ES-I3 (cell line): ENCODE measurements around the gene RBL1.
"Not testable (repeated sequence)": the region's sequence is repeated elsewhere in the genome, so short reads cannot be mapped to it uniquely, and the experiment has no call there.

ENCODE experiments used
- H3K36me3 ChIP-seq: 2 replicates; pipeline ENCODE4 v1.6.1; 2013; ENCODE audit warnings: mild to moderate bottlenecking, low read length, control low read depth, moderate library complexity; ENCODE audit not compliant: insufficient read depth
- H3K4me1 ChIP-seq: 2 replicates; pipeline ENCODE4 v1.6.1; 2013; ENCODE audit warnings: mild to moderate bottlenecking, control low read depth, low read length; ENCODE audit not compliant: insufficient read depth
- H3K9ac ChIP-seq: 2 replicates; pipeline ENCODE4 v1.6.1; 2013; ENCODE audit warnings: low read depth, mild to moderate bottlenecking, low read length, moderate library complexity
- H3K9me3 ChIP-seq: 2 replicates; pipeline ENCODE4 v1.6.1; 2013; ENCODE audit warnings: mild to moderate bottlenecking, low read length, moderate library complexity; ENCODE audit not compliant: control insufficient read depth, insufficient read depth

RBL1 gene

DNA sequence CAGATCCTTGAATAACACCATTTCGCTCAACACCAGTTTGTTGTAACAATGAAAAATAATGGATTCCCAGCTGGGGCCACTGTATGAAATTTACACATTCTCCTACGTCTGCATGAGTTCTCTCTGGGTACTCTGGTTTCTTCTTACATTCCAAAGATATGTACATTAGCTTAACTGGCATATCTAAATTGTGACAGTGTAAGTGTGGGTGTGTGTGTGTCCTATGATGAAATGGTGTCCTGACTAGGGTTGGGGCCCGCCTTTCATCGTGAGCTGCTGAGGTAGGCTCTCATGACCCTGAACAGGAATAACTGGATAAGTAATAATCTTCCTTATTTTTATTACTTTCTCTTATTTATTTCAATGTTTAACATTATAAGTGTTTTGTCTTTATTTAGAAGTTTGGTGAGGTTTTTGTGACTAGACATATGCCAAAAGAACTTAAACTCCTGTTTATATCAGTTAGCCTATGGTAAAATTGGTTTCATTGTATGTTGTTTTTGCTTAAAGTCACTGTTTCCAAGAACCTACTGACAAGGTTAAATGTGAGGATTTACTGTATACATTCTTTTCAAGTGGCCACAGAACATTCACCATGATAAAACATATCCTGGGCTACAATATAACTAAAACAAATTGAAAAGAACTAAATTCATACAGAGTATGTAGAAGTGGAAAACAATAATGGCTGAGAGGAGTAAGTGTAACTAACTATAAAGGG, 42.4 kb downstream of the RBL1 start:
- peaks cover 12% of the 10 kb centered on the region for H3K36me3 ChIP-seq
- H3K9ac ChIP-seq, result no peak overlapping the region
- H3K4me1 ChIP-seq, result no peaks in the 10 kb centered on the region
- no peaks in the 10 kb centered on the region for H3K9me3 ChIP-seq

DNA sequence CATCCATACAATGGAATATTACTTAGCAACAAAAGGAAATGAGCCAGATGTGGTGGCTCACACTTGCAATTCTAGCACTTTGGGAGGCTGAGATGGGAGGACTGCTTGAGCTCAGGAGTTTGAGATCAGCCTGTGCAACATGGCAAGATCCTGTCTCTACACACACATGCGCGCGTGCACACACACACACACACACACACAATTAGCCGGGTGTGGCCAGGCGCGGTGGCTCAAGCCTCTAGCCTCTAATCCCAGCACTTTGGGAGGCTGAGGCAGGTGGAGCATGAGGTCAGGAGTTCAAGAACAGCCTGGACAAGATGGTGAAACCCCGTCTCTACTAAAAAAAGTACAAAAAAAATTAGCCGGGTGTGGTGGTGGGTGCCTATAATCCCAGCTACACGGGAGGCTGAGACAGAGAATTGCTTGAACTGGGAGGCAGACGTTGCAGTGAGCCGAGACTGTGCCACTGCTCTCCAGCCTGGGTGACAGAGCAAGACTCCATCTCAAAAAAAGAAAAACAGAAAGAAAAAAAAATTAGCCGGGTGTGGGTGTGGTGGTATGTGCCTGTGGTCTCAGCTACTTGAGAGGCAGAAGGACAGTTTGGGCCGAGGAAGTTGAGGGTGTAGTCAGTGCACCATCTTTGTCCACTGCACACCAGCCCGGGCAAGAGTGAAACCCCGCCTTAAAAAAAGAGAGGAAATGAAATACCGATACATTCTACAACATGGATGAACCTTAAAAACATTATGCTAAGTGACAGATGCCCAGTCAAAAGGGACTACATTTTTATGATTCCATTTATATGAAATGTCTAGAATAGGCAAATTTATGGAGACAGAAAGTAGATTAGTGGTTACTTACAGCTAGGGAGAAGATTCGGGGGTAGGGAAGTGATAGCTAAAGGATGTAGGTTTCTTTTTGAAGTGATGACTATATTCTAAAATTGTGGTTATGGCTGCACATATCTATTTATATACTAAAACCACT, 52.5 kb downstream of the RBL1 start:
- Histone ChIP-seq H3K36me3 (peaks cover 10% of the 10 kb centered on the region), H3K9ac (no peak overlapping the region), H3K4me1 (no peaks in the 10 kb centered on the region), H3K9me3 (no peaks in the 10 kb centered on the region; the same call in 1 of the 2 replicates)

DNA sequence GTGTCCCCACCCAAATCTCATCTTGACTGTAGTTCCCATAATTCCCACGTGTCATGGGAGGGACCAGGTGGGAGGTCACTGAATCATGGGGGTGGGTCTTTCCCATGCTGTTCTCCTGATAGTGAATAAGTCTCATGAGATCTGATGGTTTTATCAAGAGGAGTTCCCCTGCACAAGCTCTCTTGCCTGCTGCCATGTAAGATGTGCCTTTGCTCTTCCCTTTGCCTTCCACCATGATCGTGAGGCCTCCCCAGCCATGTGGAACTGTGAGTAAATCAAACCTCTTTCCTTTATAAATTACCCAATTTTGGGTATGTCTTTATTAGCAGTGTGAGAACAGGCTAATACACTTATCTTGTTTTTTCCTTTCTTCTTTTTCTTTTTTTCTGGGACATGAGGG, 56.4 kb downstream of the RBL1 start:
- H3K36me3 ChIP-seq, result peaks cover 10% of the 10 kb centered on the region; the same call in 1 of the 2 replicates
- H3K4me1 ChIP-seq, result not testable (repeated sequence)

DNA sequence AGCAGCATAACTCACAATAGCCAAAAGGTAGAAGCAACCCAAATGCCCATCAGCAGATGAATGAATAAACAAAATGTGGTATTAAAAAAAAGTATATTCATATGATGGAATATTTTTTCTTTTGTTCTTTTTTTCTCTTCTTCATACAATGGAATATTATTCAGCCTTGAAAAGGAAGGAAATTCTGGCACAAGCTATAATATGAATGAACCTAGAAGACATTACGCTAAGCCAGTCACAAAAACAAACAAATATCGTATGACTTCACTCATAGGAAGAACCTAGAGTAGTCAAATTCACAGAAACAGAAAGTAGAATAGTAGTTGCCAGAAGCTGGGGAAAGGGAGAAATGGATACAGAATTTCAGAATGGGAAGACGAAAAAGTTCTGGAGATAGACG, 63.7 kb downstream of the RBL1 start:
- H3K36me3 ChIP-seq, result no peaks in the 10 kb centered on the region; the same call in none of the 2 replicates
- H3K9ac ChIP-seq, result no peak overlapping the region

More for the DNA sequence above, 56.4 kb downstream of the RBL1 start:
- not testable (repeated sequence) for H3K9me3 ChIP-seq, H3K9ac ChIP-seq

DNA sequence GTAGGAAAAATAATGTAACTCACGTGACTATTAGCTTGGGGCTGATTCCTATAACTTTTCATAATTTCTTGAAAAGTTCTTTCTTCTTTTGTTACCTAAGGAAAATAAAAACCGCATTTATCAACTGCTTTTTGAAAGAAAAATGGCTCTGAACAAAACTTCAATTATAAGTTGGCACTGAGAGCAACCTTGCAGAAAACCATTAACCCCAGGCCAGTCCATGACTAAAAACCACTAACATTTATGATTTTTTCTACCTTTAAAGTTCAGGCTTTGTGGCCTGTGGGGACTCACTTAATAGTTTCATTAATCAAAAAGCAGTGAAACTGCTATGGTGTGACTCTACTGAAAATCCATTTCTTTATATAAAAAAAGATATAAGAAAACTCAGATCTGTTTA, 75.2 kb downstream of the RBL1 start:
- H3K9me3 ChIP-seq, result no peaks in the 10 kb centered on the region
- no peaks in the 10 kb centered on the region for H3K4me1 ChIP-seq
- H3K36me3 ChIP-seq, result peaks cover 2% of the 10 kb centered on the region; the same call in 1 of the 2 replicates
- no peak overlapping the region for H3K9ac ChIP-seq

More for the DNA sequence above, 63.7 kb downstream of the RBL1 start:
- no peaks in the 10 kb centered on the region for H3K4me1 ChIP-seq
- H3K9me3 ChIP-seq, result peaks cover 4% of the 10 kb centered on the region; the same call in 1 of the 2 replicates

DNA sequence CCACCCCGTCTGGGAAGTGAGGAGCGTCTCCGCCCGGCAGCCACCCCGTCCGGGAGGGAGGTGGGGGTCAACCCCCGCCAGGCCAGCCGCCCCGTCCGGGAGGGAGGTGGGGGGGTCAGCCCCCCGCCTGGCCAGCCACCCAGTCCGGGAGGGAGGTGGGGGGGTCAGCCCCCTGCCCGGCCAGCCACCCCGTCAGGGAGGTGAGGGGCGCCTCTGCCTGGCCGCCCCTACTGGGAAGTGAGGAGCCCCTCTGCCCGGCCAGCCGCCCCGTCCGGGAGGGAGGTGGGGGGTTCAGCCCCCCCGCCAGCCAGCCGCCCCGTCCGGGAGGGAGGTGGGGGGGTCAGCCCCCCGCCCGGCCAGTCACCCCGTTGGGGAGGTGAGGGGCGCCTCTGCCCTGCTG, 83.2 kb downstream of the RBL1 start:
- not testable (repeated sequence) for H3K4me1 ChIP-seq, H3K9ac ChIP-seq, H3K36me3 ChIP-seq

DNA sequence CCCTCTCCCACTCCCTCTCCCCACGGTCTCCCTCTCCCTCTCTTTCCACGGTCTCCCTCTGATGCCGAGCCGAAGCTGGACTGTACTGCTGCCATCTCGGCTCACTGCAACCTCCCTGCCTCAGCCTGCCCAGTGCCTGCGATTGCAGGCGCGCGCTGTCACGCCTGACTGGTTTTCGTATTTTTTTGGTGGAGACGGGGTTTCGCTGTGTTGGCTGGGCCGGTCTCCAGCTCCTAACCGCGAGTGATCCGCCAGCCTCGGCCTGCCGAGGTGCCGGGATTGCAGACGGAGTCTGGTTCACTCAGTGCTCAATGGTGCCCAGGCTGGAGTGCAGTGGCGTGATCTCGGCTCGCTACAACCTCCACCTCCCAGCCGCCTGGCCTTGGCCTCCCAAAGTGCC, 83.9 kb downstream of the RBL1 start:
- H3K36me3 ChIP-seq, H3K4me1 ChIP-seq, H3K9ac ChIP-seq, H3K9me3 ChIP-seq: not testable (repeated sequence)

More for the DNA sequence above, 83.2 kb downstream of the RBL1 start:
- not testable (repeated sequence) for H3K9me3 ChIP-seq

DNA sequence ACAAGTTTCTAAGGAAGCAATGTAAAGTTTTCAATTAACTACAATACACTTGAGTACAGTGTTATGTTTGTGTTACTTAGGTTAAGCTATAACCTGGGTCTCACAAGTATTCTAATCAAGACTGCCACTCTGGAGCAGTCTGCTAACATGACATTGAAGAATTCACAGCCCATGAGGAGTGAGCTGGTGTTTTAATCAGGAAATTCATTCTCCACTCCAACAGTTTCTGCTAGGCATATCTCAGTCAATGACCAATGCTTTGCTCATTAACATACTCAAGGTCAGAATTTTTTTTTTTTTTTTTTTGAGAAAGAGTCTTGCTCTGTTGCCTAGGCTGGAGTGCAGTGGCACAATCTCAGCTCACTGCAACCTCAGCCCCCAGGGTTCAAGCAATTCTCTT, 84.7 kb downstream of the RBL1 start:
- no peak overlapping the region for H3K9ac ChIP-seq
- no peaks in the 10 kb centered on the region; the same call in 1 of the 2 replicates for H3K9me3 ChIP-seq
- peaks cover 6% of the 10 kb centered on the region; the same call in 1 of the 2 replicates for H3K36me3 ChIP-seq
- no peaks in the 10 kb centered on the region for H3K4me1 ChIP-seq

DNA sequence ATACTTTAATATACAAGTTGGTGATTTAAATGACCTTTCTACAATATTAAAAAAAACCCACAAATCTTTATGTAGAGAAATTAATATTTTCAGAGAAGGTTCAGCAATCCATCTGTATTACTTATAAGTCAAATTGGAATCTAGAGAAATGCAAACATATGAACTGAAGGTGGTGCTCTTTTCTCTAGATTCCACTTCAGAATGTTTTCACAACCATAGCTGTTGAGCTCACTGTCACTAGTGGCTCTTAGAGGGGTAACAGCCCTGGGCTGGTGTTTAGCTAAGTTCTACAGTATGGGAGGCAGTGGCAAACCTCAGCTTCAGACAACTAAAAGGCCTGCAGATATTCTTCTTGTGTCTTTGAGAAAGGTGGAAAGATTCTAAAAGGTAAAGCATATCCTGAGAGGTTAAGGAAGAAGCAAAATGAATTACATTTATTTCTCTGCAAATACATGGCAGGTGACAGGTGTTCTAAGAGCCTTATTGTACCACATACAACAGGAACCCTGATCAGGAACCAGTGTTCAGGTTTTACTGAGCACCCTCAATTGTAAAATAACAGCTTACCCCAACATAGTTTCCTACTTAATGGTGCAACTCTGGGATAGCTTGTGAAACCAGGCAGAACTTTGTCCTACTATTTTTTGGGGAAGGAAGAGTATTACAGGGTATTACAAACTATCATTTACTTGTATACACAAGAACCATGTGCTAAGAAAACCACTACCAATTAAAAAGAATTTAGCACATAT, 87.7 kb downstream of the RBL1 start:
- no peaks in the 10 kb centered on the region; the same call in 1 of the 2 replicates for H3K9me3 ChIP-seq
- peaks cover 8% of the 10 kb centered on the region; the same call in 1 of the 2 replicates for H3K36me3 ChIP-seq
- H3K4me1 ChIP-seq, result no peaks in the 10 kb centered on the region
- H3K9ac ChIP-seq, result no peak overlapping the region

DNA sequence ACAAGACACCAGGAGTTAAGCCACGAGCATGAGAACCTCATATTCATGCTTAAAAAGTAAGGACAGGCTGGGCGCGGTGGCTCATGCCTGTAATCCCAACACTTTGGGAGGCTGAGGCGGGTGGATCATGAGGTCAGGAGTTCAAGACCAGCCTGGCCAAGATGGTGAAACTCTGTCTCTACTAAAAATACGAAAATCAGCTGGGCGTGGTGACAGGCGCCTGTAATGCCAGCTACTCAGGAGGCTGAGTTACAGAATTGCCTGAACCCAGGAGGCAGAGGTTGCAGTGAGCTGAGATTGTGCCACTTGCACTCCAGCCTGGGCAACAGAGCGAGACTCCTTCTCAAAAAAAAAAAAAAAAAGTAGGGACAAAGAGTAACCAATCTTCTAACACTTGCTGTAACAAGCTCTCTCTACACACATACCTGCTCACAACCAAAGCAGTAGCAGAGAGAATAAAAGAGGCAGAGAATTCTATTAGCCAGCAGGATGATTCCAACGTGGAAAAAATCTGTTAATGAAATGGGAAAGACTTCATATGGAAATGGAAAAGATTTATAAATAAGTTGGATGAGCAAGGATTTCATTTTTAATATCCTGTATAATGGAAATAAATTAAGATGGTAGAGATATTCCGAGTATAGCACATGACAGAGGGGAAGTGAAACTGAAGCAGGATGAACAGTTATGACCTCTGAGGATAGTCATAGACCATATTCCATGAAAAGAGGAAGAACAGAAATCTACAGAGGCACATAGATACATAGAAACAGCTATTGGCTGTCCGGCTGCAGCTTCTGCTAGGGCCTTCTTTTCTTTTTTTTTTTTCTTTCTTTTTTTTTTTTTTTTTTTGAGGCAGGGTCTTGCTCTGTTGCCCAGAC, 90.5 kb downstream of the RBL1 start:
- H3K9ac ChIP-seq, H3K4me1 ChIP-seq, H3K36me3 ChIP-seq, H3K9me3 ChIP-seq: not testable (repeated sequence)

DNA sequence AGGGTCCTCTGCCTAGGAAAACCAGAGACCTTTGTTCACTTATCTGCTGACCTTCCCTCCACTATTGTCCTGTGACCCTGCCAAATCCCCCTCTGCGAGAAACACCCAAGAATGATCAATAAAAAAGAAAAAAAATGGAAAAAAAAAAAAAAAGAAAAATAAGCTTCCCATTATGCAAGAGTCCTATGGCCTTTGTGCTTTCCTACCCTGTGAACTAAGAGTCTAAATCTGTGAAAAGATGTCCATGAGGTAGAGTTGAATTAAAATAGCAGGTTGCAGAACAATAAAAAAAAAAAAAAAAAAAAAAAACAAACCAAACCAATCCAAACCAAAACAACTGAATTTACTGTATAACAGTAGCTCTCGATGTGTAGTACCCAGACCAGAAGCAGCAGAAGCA, 94.2 kb downstream of the RBL1 start:
- not testable (repeated sequence) for H3K4me1 ChIP-seq, H3K9me3 ChIP-seq, H3K36me3 ChIP-seq, H3K9ac ChIP-seq

DNA sequence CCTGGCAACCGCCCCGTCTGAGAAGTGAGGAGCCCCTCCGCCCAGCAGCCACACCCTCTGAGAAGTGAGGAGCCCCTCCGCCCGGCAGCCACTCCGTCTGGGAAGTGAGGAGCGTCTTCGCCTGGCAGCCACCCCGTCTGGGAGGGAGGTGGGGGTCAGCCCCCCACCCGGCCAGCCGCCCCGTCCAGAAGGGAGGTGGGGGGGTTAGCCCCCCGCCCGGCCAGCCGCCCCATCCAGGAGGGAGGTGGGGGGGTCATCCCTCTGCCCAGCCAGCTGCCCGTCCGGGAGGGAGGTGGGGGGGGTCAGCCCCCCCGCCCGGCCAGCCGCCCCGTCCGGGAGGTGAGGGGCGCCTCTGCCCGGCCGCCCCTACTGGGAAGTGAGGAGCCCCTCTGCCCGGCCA, 95.6 kb downstream of the RBL1 start:
- H3K9me3 ChIP-seq, H3K4me1 ChIP-seq, H3K9ac ChIP-seq, H3K36me3 ChIP-seq: not testable (repeated sequence)

DNA sequence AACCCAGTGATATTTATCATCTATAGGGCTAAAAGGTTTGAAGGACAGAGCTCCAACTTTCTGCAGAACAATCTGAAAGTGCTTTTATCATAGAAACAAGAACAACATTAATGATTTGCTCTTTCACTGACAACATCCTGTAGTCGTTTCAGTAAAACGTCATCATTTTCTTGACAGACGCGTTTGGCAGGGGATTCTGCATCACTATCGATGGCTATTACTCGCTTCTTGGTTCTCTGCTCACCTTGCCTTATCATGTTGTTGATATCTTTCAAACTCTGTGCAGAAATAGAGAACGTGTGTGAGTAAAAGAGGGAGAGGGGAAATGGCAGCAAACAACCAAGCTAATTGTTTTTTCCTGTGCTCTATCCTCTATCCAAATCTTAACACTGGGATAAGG, 97.1 kb downstream of the RBL1 start:
- H3K36me3 ChIP-seq, result peaks cover 11% of the 10 kb centered on the region
- H3K4me1 ChIP-seq, result no peaks in the 10 kb centered on the region

More for the DNA sequence above, 97.1 kb downstream of the RBL1 start:
- peaks cover 10% of the 10 kb centered on the region for H3K9me3 ChIP-seq
- no peak overlapping the region for H3K9ac ChIP-seq
